GM21367 (cell line): ENCODE results near the gene DDX51.
"Not testable (repeated sequence)": the region's sequence is repeated elsewhere in the genome, so short reads cannot be mapped to it uniquely, and the experiment has no call there.

ENCODE experiments used
- ATAC-seq: cut with Tn5 transposase; IDR thresholded peaks from one replicate; pipeline ENCODE4 v1.9.1; 2021; ENCODE audit not compliant: unreplicated experiment

Gene DDX51

GRCh38 chr12:132154941-132155770 is 11.0 kb upstream of the DDX51 start:
- no peak for ATAC-seq

DNA sequence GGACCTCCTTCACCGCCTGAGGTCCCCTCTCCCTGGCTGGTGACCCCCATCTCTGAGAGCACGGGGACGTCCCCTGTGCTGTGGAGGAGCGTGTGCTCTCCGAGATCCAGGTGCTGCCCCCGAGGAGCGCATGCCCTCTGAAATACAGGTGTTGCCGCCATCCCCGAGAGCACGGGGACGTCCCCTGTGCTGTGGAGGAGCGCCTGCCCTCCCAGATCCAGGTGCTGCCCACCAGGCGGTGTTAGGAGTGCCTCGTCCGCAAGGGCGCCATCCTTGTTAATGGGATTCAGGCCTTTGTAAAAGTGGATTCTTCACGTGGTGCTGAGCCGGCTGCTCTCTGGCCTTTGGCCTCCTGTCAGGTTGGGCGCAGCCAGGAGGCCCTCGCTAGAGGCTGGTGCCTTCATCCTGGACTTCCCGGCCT is 10.2 kb upstream of the DDX51 start:
- peak; percentile 10 for ATAC-seq

DNA sequence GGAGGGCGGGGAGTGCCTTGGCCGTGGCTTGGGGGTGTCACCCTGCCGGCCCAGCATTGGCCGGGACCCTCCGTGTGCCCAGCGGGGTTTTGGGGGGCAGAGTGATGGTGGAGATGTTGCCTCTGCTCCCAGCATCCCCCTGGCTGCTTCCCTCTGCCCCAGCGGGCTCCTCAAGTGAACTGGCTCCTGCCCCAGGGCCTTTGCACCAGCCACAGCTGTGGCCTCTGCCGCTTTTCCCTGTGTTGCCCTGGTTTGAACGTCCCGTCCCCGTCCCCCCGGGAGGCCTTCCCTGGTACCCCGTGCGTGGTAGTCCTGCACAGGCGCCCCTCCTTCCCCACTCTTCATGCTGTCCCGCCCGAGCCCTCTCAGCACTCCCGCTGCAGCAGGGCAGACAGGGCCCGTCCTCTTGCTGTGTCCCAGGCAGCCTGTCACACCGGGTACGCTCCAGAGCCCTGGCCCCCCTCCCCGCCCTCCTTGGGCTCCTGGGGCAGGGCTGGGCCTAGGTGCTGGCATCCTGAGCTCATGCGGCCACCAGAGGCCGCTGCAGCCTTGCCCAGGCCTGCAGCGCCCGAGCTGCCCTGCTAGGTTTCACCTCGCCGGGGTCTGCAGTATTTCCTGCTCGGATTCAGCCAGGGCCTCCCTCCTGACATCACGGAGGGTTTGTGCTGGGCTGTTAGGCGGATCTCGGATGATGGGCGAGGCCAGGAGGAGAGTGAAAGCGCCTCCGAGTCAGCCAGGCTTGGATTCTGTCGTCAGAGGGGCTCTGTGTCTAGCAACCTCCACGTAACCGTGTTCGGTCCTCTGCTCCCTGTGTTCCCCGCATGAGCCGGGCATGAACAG is 9.6 kb upstream of the DDX51 start:
- peak; percentile 77 for ATAC-seq

DNA sequence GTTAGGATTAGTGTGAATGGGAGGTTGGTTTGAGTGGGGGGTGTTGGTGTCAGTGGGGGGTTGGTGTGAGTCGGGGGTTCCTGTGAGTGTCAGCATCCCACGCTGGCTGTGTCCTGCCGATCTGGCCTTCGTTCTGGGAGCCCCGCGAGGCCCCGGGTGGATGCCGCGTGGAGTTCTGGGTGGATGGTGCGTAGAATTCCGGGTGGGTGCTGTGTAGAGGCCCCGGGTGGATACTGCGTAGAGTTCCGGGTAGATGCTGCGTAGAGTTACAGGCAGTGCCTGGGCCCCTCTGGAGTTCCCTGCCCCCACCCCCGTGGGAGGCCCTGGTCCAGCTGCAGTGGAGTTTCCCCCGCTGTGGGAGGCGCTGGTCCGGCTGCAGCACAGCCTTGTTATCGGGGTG is 8.8 kb upstream of the DDX51 start:
- ATAC-seq = no peak

GRCh38 chr12:132152411-132152821 is 8.3 kb upstream of the DDX51 start:
- ATAC-seq = no peak

DNA sequence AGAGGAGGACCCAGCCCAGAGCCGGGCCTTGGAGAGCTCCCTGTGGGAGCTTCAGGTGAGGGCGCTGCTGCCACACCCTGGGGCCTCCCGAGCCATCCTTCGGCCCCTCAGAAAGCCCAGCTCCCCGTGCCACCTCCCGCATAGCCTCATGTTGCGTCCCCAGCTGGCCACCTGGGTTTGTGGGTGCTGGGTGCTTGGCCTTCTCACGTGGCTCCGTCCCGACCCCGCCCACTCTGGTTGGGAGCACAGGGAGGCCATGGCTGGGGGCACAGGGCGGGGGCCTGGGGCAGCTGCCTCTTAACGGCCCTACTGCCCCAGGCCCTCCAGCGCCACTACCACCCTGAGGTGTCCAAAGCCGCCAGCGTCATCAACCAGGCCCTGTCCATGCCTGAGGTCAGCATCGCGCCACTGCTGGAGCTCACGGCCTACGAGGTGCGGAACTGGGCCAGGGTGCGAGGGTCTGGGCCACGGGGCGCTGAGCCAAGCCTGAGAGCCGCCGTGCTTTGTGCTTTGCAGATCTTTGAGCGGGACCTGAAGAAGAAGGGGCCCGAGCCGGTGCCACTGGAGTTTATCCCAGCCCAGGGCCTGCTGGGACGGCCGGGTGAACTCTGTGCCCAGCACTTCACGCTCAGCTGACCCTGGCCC is 7.8 kb upstream of the DDX51 start:
- no peak for ATAC-seq

- no peak for ATAC-seq
Observed at GRCh38 chr12:132151145-132151765, 7.1 kb upstream of the DDX51 start.

DNA sequence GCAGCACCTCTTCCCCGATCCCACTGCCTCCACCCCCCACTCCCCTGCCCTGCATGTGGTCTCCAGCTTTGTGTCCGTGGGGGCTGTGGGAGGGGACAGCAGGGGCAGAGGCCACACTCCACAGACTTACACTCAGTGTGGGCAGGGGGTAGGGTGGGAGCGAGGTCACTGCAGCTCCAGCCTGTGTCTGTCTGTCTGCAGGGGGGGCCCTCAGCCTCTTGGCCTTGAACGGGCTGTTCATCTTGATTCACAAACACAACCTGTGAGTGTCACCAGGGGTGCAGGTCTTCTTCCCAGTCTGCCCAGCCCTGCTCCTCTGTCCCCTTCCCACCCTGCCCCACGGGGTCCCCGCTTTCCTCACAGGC is 6.6 kb upstream of the DDX51 start:
- ATAC-seq = no peak

- not testable (repeated sequence) for ATAC-seq
Observed at GRCh38 chr12:132149526-132149925, 5.4 kb upstream of the DDX51 start.

- no peak for ATAC-seq
Observed at GRCh38 chr12:132148368-132149045, 4.4 kb upstream of the DDX51 start.

- ATAC-seq = no peak
Observed at GRCh38 chr12:132147423-132148367, 3.6 kb upstream of the DDX51 start.

GRCh38 chr12:132146772-132147422 is 2.8 kb upstream of the DDX51 start:
- ATAC-seq = no peak

- no peak for ATAC-seq
Observed at GRCh38 chr12:132146098-132146497, 2.0 kb upstream of the DDX51 start.

- ATAC-seq = no peak
Observed at GRCh38 chr12:132145334-132145733, 1.2 kb upstream of the DDX51 start.

GRCh38 chr12:132144810-132145168 is 670 bp upstream of the DDX51 start:
- ATAC-seq = no peak

GRCh38 chr12:132143336-132144071 is 615 bp downstream of the DDX51 start:
- peak; percentile 18 for ATAC-seq

DNA sequence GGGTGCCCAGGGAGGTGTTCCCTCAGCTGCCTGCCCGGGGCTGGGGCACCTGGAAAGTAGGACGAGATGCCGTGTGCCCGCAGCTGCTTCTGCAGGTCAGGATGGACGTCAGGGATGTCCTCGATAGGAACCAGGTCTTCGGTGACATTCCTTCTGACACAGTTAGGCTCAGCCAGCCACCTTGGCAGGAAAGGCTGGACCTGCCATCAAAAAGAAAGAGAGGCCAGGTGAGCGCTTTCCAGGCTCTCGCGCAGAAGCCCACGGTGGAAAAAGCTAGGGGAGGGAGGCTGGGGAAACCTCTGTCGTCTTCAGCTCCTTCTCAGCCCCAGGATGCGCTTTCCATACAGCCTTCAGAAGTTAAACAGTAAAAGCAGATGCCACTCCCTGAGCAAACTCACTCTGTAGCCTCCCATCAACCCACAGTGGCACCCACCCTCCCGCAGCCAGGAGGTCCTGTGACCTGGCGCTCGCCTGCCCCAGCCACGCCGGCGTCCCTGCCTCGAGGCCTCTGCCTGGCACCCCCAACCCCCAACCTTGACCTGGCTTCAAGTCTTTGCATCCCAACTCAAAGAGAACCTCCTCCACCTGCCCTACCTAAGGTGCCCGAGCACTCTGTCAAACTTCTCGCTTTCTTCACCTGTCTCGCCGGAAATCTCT is 1.3 kb downstream of the DDX51 start:
- no peak for ATAC-seq
